ENCODE measurements around the gene WDR43.

Gene WDR43

GRCh38 chr2:28894470-28895188, at the start of gene WDR43:
Gene WDR43, plus strand, starts transcription at chr2:28894667. Its CDS starts 32 bp downstream, at chr2:28894699.
- DNase-seq = peak; percentile 99

GRCh38 chr2:28855193-28855592, 39.3 kb upstream of the WDR43 start:
- DNase-seq = no peak

GRCh38 chr2:28855977-28856376, 38.5 kb upstream of the WDR43 start:
- no peak for DNase-seq

GRCh38 chr2:28868611-28869010, 25.9 kb upstream of the WDR43 start:
- no peak for DNase-seq

- no peak for DNase-seq
These were observed 24.8 kb upstream of the WDR43 start for GRCh38 chr2:28869494-28870145.

GRCh38 chr2:28870146-28870891, 24.1 kb upstream of the WDR43 start, which contains the start of gene TRMT61B:
Gene TRMT61B, minus strand, starts transcription at chr2:28870309. Its CDS starts 32 bp downstream, at chr2:28870277.
- peak; percentile 98 for DNase-seq

GRCh38 chr2:28871620-28872019, 22.8 kb upstream of the WDR43 start:
- no peak for DNase-seq

GRCh38 chr2:28880193-28880592, 14.3 kb upstream of the WDR43 start:
- DNase-seq = no peak

GRCh38 chr2:28893488-28893887, 979 bp upstream of the WDR43 start:
- no peak for DNase-seq

- peak; percentile 17 for DNase-seq
These were observed 874 bp downstream of the WDR43 start for GRCh38 chr2:28895189-28895893.

- DNase-seq = no peak
These were observed 2.4 kb downstream of the WDR43 start for GRCh38 chr2:28896906-28897305.

- DNase-seq = no peak
These were observed 3.6 kb downstream of the WDR43 start for GRCh38 chr2:28898048-28898447.

GRCh38 chr2:28901202-28901601, 6.7 kb downstream of the WDR43 start:
- no peak for DNase-seq

GRCh38 chr2:28901841-28902240, 7.4 kb downstream of the WDR43 start:
- DNase-seq = no peak

GRCh38 chr2:28902584-28902983, 8.1 kb downstream of the WDR43 start:
- no peak for DNase-seq

GRCh38 chr2:28904295-28904694, 9.8 kb downstream of the WDR43 start:
- DNase-seq = no peak

GRCh38 chr2:28904802-28905457, 10.5 kb downstream of the WDR43 start:
- DNase-seq = no peak

GRCh38 chr2:28905533-28905932, 11.1 kb downstream of the WDR43 start:
- no peak for DNase-seq

- DNase-seq = no peak
These were observed 11.9 kb downstream of the WDR43 start for GRCh38 chr2:28906376-28906775.

GRCh38 chr2:28906821-28907220, 12.4 kb downstream of the WDR43 start:
- no peak for DNase-seq

GRCh38 chr2:28908172-28908571, 13.7 kb downstream of the WDR43 start:
- no peak for DNase-seq

GRCh38 chr2:28909655-28910353, 15.3 kb downstream of the WDR43 start:
- DNase-seq = no peak
